ENCODE results near the gene HIVEP1.

DNA sequence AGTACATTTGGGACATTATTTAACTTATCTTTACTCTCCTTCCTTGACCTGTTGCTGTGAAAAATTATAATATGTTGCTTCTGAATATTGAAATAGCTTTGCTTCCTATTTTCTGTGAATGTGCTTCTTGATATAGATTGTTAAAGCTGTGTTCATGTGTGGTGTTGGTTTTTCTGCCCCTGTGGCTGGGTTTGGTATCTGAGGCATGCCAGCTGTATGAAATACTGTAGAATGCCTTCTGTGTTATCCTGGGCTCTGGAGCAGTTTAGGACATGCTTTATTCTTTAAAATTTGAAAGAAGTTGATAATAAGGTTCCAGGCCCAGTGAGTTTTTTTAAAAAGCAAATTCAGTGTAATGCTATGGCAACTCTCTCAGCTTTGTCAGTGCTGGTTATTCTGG, 71.7 kb downstream of the HIVEP1 start:
- TF ChIP-seq, protein P1, sequence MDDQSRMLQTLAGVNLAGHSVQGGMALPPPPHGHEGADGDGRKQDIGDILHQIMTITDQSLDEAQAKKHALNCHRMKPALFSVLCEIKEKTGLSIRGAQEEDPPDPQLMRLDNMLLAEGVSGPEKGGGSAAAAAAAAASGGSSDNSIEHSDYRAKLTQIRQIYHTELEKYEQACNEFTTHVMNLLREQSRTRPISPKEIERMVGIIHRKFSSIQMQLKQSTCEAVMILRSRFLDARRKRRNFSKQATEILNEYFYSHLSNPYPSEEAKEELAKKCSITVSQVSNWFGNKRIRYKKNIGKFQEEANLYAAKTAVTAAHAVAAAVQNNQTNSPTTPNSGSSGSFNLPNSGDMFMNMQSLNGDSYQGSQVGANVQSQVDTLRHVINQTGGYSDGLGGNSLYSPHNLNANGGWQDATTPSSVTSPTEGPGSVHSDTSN (CRISPR knock-in tag; IDR thresholded peaks at IDR 0.05), result no peak
- TF ChIP-seq, protein P2, sequence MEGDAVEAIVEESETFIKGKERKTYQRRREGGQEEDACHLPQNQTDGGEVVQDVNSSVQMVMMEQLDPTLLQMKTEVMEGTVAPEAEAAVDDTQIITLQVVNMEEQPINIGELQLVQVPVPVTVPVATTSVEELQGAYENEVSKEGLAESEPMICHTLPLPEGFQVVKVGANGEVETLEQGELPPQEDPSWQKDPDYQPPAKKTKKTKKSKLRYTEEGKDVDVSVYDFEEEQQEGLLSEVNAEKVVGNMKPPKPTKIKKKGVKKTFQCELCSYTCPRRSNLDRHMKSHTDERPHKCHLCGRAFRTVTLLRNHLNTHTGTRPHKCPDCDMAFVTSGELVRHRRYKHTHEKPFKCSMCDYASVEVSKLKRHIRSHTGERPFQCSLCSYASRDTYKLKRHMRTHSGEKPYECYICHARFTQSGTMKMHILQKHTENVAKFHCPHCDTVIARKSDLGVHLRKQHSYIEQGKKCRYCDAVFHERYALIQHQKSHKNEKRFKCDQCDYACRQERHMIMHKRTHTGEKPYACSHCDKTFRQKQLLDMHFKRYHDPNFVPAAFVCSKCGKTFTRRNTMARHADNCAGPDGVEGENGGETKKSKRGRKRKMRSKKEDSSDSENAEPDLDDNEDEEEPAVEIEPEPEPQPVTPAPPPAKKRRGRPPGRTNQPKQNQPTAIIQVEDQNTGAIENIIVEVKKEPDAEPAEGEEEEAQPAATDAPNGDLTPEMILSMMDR (tag by site-specific recombination; IDR thresholded peaks at IDR 0.05), result no peak
- TF ChIP-seq ZNF423 (tag by site-specific recombination; IDR thresholded peaks at IDR 0.05) (no peak), ZNF2 (tag by site-specific recombination; IDR thresholded peaks at IDR 0.05) (no peak), GLI2 (tag by site-specific recombination; IDR thresholded peaks at IDR 0.05; ENCODE audit: borderline replicate concordance, low read depth) (no peak), ZNF561 (tag by site-specific recombination; IDR thresholded peaks at IDR 0.05; ENCODE audit: borderline replicate concordance) (no peak), ZNF76 (tag by site-specific recombination; IDR thresholded peaks at IDR 0.05; ENCODE audit: borderline replicate concordance, low read depth) (no peak), ZNF391 (tag by site-specific recombination; IDR thresholded peaks at IDR 0.05; ENCODE audit: borderline replicate concordance, low read depth) (no peak), TCF7L2 (IDR thresholded peaks at IDR 0.05; ENCODE audit: borderline replicate concordance, low read depth, low read length) (no peak), ZNF274 (IDR thresholded peaks at IDR 0.05; ENCODE audit: low read length) (no peak), ZNF274 (tag by site-specific recombination; IDR thresholded peaks at IDR 0.05; ENCODE audit: borderline replicate concordance) (no peak)

Data from HEK293 (cell line).